Coronary artery (tissue), 2 donors: Measurements from ENCODE around the gene ITM2C.

ENCODE experiments used
- DNase-seq: peaks from one replicate; pipeline ENCODE4 v3.0.0-alpha.2; 2017; ENCODE audit warnings: low spot score
- H3K27ac ChIP-seq, 2 donors: fragments of 200-600 bp; sonication (generic); one replicate each; pipeline ENCODE4 v1.5.1; 2016 to 2019
- H3K4me3 ChIP-seq: fragments of 200-600 bp; sonication (generic); 2 replicates; pipeline ENCODE4 v1.5.1; 2016; ENCODE audit warnings: mild to moderate bottlenecking, moderate library complexity
- TF ChIP-seq, protein P1 (sequence below): fragments of 200-600 bp; sonication (generic); IDR thresholded peaks from one replicate; pipeline ENCODE4 v1.5.1; 2019; ENCODE audit warnings: antibody characterized with exemption

The ITM2C gene

DNA sequence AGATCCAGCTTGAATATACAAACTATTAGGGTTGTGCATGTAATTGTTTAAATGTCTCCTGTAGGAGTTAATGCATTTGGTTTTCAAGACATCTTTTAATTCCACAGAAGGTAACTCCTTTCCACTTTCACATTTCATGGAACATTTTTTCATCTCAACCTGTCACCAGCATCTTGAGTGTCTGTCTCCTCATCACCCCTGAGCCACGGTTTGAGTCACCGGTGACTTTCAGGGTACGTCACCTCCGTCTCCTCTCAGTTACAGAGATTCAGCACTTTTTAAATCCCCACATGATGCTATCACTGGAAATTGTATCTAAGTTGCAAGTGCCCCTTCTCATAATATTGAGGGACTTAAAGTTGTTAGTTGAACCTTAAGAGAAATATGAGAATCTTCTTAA, 35.0 kb downstream of the ITM2C start:
- H3K27ac ChIP-seq = no peak overlapping the region
- TF ChIP-seq, protein P1, sequence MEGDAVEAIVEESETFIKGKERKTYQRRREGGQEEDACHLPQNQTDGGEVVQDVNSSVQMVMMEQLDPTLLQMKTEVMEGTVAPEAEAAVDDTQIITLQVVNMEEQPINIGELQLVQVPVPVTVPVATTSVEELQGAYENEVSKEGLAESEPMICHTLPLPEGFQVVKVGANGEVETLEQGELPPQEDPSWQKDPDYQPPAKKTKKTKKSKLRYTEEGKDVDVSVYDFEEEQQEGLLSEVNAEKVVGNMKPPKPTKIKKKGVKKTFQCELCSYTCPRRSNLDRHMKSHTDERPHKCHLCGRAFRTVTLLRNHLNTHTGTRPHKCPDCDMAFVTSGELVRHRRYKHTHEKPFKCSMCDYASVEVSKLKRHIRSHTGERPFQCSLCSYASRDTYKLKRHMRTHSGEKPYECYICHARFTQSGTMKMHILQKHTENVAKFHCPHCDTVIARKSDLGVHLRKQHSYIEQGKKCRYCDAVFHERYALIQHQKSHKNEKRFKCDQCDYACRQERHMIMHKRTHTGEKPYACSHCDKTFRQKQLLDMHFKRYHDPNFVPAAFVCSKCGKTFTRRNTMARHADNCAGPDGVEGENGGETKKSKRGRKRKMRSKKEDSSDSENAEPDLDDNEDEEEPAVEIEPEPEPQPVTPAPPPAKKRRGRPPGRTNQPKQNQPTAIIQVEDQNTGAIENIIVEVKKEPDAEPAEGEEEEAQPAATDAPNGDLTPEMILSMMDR = no peak
- DNase-seq = no peak
- no peak overlapping the region for H3K4me3 ChIP-seq

DNA sequence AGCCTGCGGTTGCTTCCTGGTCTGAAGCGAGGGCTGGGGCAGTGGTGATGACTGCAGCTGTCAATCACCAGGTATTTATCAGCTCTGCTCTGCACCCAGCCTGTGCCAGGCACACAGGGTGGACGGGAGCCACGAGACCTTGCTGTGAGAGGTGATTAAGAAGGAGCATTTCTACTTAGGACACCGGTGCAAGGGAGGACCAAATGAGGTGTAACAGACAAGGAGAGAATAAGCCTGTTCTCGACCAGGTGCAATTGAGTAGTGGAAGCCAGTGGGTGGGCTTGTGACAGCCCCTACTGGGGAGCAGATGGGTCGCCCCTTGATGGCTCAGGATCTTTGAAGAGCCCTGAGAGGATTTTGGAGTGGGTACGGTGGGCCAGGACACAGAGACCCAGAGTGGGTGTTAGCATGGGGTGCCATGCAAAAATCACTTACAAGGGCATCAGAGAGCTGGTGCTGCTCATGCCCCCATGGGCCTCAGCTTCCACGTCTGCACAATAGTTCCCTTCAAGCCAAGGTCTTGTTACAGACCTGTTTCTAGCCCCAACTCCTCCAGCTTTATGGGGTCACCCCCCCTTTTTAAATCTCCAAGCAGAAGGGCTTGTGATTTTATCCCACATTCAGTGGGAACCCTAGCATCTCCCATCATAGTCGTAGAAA, 35.7 kb downstream of the ITM2C start:
- TF ChIP-seq, protein P1 = no peak
- H3K4me3 ChIP-seq = no peak overlapping the region
- no peak overlapping the region for H3K27ac ChIP-seq
- peak; percentile 47 for DNase-seq

DNA sequence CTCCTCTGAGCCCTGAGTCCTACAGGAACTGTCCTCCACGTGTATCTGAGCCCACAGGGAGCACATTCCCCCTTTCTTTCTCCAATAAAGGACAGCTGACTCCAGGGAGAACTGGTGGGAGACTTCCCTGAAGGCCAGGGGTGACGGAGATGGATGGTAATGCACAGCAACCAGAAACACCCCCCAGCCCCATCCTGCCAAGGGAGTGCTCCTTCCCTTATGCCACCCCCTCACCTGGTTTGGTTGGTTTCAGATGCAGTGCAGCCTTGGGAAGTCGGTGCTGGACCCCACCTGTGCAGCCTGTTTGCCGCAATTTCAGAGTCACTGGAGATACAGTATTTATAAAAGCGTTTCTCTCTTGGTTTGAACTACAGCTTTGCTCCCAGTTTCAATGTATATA, 36.3 kb downstream of the ITM2C start:
- H3K4me3 ChIP-seq = no peak overlapping the region
- TF ChIP-seq, protein P1 = no peak
- no peak overlapping the region for H3K27ac ChIP-seq
- no peak for DNase-seq

DNA sequence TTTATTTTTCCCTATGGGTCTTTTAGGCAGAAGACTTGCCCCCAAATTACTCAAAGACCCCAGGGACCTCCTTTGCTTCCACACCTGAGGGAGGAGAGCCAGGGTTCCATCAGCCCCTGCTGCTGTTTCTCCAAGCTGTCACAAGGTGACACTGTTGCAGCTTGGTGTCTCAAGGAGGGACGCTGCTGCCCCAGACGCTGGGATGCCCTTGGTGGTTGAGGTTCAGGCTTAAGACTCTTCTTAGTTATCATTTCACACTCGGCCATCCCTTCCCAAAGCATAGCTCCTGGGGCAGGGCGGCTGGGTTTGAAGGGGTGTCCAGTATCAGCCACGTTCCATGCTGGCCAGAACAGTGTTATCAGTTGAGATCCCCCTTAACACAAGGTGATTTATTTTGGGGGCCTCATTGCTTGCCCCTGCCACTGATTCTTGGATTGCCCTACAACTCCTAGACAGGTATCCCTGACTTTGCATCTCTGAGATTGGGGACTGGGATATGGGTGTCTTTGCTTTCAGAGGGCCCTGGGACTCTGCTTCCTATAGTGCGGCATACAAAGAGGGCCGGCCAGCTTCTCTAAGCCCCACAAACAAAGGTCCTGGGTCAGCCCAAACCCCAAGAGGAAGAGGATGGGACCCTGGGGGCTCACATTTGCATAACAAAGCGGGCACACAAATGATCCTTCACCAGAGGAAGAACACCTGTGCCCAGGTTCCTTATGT, 37.6 kb downstream of the ITM2C start:
- TF ChIP-seq, protein P1 = peak; percentile 16
- DNase-seq = peak; percentile 54
- H3K27ac ChIP-seq = no peak overlapping the region
- H3K4me3 ChIP-seq = no peak overlapping the region

DNA sequence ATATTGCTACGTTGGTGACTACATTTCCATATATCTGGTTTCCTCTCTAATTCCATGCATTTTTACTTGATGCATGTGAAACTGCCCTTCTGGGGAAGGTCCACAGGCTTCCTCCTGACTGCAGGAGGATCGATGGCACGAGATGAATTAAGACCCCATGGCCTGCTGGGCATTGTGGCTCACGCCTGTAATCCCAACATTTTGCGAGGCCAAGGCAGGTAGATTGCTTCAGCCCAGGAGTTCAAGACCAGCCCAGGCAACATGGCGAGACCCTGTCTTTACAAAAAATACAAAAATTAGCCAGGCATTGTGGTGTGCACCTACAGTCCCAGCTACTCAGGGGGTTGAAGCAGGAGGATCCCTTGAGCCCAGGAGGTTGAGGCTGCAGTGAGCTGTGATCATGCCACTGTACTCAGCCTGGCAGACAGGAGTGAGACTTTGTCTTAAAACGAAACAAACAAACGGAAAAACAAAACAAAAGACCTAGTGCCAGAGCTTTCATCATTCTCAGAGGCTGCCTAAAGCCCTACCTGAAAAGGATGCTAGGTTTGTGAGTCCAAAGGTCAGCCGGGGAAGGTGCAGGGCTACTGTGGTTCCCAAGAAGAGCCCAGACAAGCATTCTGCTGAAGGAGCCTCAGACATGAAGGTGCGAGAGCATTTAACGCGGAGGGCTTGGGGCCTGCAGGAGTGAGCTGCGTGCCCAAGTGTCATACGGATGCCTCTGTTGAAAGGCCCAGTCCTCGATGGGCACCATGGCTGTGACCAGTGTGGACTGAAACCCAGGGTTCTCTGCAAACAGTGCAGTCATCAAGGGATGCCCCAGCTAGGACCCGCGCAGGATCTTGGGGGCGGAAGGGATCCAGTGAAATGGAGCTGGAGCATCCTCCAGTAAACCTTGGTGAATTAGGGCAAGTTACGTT, 38.7 kb downstream of the ITM2C start:
- Histone ChIP-seq H3K4me3 (no peak overlapping the region), H3K27ac (no peak overlapping the region)
- DNase-seq = peak; percentile 40
- TF ChIP-seq, protein P1 = no peak

DNA sequence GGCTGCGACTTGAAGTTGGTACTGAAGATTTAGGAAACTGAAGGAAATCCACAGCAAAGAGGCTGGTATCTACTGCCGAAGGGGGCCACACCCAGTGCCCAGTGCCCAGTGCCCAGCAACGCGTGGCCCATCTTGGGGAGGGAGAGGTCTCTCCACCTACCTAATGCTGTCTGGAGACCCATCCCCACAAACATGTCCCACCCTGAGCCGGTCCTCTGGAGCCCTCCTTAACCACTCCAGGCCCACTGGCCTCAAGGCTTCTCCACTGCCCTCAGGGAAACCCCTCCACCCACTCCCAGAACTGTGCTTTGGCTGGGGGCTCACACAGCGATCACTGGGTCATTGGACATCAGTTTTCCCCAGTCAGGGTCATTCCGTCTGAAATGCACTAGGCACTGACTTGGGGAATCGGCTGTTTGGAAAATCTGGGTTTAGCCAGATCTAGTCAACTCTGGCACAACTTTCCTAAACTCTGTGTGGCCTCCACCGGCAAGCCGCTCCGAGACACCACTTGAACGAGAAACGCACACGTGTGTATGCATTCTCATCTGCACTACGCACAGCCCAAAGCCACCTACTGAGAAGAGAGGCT, 40.2 kb downstream of the ITM2C start:
- H3K4me3 ChIP-seq = no peak overlapping the region
- DNase-seq = peak; percentile 67
- no peak overlapping the region for H3K27ac ChIP-seq
- TF ChIP-seq, protein P1 = no peak
